Right renal pelvis (tissue), 4 donors: ENCODE data around the gene PBX4. TPM values are rescaled to one million over a fixed set of nuclear protein-coding genes. Genes with fewer than 3 reads are reported as not detected.

Experiments
- DNase-seq, 4 donors: peaks; one replicate each; pipeline ENCODE4 v3.0.0-alpha.2; 2013; ENCODE audit warnings: low read depth in 4 of 4, low spot score in 3 of 4, missing footprints in 1 of 4
- polyA plus RNA-seq, 4 donors: library from polyadenylated mRNA; unstranded; fragments of 120-200 nt; gene quantifications; one replicate each; pipeline ENCODE4 v1.2.1, GENCODE V29; 2013; ENCODE audit not compliant: insufficient read length in 4 of 4

The PBX4 gene
- polyA plus RNA-seq, 4 donors = 3.0 to 4.4 (median 3.8) TPM

- DNase-seq = no peak
Measured at GRCh38 chr19:19592690-19593089, 25.8 kb downstream of the PBX4 start.

- no peak for DNase-seq
Measured at GRCh38 chr19:19591133-19591825, 27.2 kb downstream of the PBX4 start.

GRCh38 chr19:19588546-19588945 lies 29.9 kb downstream of the PBX4 start:
- no peak for DNase-seq

- no peak for DNase-seq
Measured at GRCh38 chr19:19587771-19588170, 30.7 kb downstream of the PBX4 start.

- no peak for DNase-seq
Measured at GRCh38 chr19:19584356-19584755, 34.1 kb downstream of the PBX4 start.

GRCh38 chr19:19582471-19582870 lies 36.0 kb downstream of the PBX4 start:
- DNase-seq = no peak

GRCh38 chr19:19581391-19581790 lies 37.1 kb downstream of the PBX4 start:
- DNase-seq = no peak

GRCh38 chr19:19580418-19580817 lies 38.1 kb downstream of the PBX4 start:
- no peak for DNase-seq

GRCh38 chr19:19579533-19580361 lies 38.7 kb downstream of the PBX4 start:
- DNase-seq = no peak

- DNase-seq = no peak
Measured at GRCh38 chr19:19578252-19578651, 40.2 kb downstream of the PBX4 start.

GRCh38 chr19:19575411-19575810 lies 43.1 kb downstream of the PBX4 start:
- no peak for DNase-seq

- no peak for DNase-seq
Measured at GRCh38 chr19:19571071-19571786, 47.3 kb downstream of the PBX4 start.

GRCh38 chr19:19570571-19570970 lies 47.9 kb downstream of the PBX4 start:
- DNase-seq = no peak

- no peak for DNase-seq
Measured at GRCh38 chr19:19568802-19569756, 49.4 kb downstream of the PBX4 start.

- DNase-seq = no peak
Measured at GRCh38 chr19:19567391-19567790, 51.1 kb downstream of the PBX4 start.

GRCh38 chr19:19566306-19566705 lies 52.2 kb downstream of the PBX4 start:
- no peak for DNase-seq

- no peak for DNase-seq
Measured at GRCh38 chr19:19563348-19563848, 55.1 kb downstream of the PBX4 start.

- no peak for DNase-seq
Measured at GRCh38 chr19:19562665-19563347, 55.7 kb downstream of the PBX4 start.

- no peak for DNase-seq
Measured at GRCh38 chr19:19561946-19562664, 56.4 kb downstream of the PBX4 start.
